ENCODE data around the gene PDXK. TPM values are rescaled to one million over a fixed set of nuclear protein-coding genes. Genes with fewer than 3 reads are reported as not detected.

PDXK gene
- total and polyA plus RNA-seq, 2 of the 8 experiments (the other 6 are each of a cell fraction or from before 2014, with no cell fraction given): 78.0 to 112 TPM

DNA sequence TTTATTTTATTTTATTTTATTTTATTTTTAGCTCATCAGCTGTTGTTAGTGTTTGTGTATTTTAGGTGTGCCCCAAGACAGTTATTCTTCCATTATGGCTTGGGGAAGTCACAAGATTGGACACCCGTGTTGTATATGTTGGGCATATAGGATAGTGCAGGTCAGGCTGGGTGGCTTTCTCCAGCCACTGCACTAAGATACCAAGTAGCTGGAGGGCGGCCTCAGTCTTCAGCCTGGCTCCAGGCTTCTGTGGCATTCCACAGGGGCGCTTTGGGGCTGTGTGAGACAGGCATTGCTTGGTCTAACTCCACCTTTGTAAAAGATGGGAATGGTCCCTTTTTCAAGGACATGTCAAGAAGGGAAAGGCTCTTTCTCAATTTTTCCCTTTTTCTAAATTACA, 43.1 kb upstream of the PDXK start:
- Histone ChIP-seq H4K20me1 (replicated peaks in 1 of 2; ENCODE audit: control insufficient read depth in 1 of 2, insufficient read depth in 2 of 2, low read length in 2 of 2) (peaks cover 4 to 5% of the 10 kb centered on the region in 2 experiments), H3K79me2 (ENCODE audit: control insufficient read depth in 1 of 2, insufficient read depth in 2 of 2, low read length in 2 of 2) (peaks cover 0 to 49% of the 10 kb centered on the region in 2 experiments; a peak in 2 of 4 replicates), H3K9ac (replicated peaks in 1 of 4; ENCODE audit: extremely low read depth in 1 of 4, low read depth in 3 of 4, low read length in 3 of 4) (no peak overlapping the region), H4K5ac (ENCODE audit: insufficient read length, low read depth, low read length) (no peak overlapping the region), H2AFZ (ENCODE audit: low read length) (no peak overlapping the region), H3K27ac (ENCODE audit: low read depth, low read length) (no peak overlapping the region), H4K8ac (ENCODE audit: extremely low read depth, insufficient read depth, low read length) (no peak overlapping the region), H3K27me3 (replicated peaks in 1 of 4; ENCODE audit: control insufficient read depth in 3 of 4, extremely low read depth in 1 of 4, insufficient read depth in 3 of 4, low read length in 3 of 4) (no peaks in the 10 kb centered on the region), H3K18ac (ENCODE audit: extremely low read depth, low read length) (no peak overlapping the region), H4K91ac (replicated peaks; ENCODE audit: insufficient read length, low read length) (no peak overlapping the region), H2BK12ac (ENCODE audit: low read depth, low read length) (no peak overlapping the region), H3K4ac (replicated peaks; ENCODE audit: insufficient read length, low read depth, low read length) (no peak overlapping the region), H2BK15ac (ENCODE audit: low read length) (no peak overlapping the region), H3K23me2 (ENCODE audit: low read depth, low read length) (no peaks in the 10 kb centered on the region), H2BK5ac (ENCODE audit: low read depth, low read length) (no peak overlapping the region), H3K79me1 (ENCODE audit: low read depth, low read length) (no peaks in the 10 kb centered on the region; the same call in none of the 2 replicates), H3K14ac (ENCODE audit: insufficient read length) (no peak overlapping the region), H2BK20ac (ENCODE audit: low read length) (no peak overlapping the region), H3K36me3 (ENCODE audit: control insufficient read depth in 2 of 4, insufficient read depth in 4 of 4, low read length in 3 of 4) (peaks cover 21 to 57% (median 29%) of the 10 kb centered on the region in 4 experiments), H3K4me1 (replicated peaks in 1 of 4; ENCODE audit: control insufficient read depth in 3 of 4, insufficient read depth in 4 of 4, low read length in 3 of 4) (peaks cover 0 to 4% (median 0%) of the 10 kb centered on the region in 4 experiments; a peak in 2 of 7 replicates), H3K9me3 (ENCODE audit: insufficient read depth in 2 of 2, low read depth in 1 of 2, low read length in 1 of 2) (no peaks in the 10 kb centered on the region), H2BK120ac (replicated peaks; ENCODE audit: low read depth, low read length) (no peak overlapping the region), H3K4me3 (ENCODE audit: extremely low read depth in 1 of 4, insufficient read depth in 2 of 4, low read depth in 3 of 4, low read length in 4 of 4) (no peak overlapping the region), H3K4me2 (ENCODE audit: insufficient read depth in 1 of 2, low read depth in 2 of 2, low read length in 2 of 2) (no peak overlapping the region), H3K56ac (replicated peaks; ENCODE audit: insufficient read length, low read depth, low read length) (no peak overlapping the region), H2AK5ac (ENCODE audit: low read depth, low read length) (no peak overlapping the region), H3K23ac (ENCODE audit: insufficient read length) (no peak overlapping the region)
- FAIRE-seq: no peak
- 91% methylated on average over 3 of the region's 3 CpGs; no CpG with 5 or more reads in 1 of the 2 experiments for WGBS, 2 experiments (ENCODE audit: extremely low coverage in 1 of 2, insufficient coverage in 1 of 2, insufficient read length in 1 of 2, insufficient replicate concordance in 2 of 2, low coverage in 1 of 2, low lambda C conversion rate in 2 of 2, missing lambda C conversion rate in 1 of 2)
- ChIA-PET CTCF (ENCODE audit: partially characterized antibody) (interaction anchor here (1.2 kb wide), 1 partner anchor 53 kb away, joined by 6 read pairs; no protein-coding TSS in a partner anchor), POLR2A (ENCODE audit: partially characterized antibody) (interaction anchor here (1.5 to 2.8 kb wide), 3 partner anchors 11 to 17 kb away, joined by 3 to 12 read pairs (median 10); no protein-coding TSS in a partner anchor)
- DNase-seq (ENCODE audit: low read depth in 1 of 2, low spot score in 2 of 2): no peak
- TF ChIP-seq SAP30 (IDR thresholded peaks at IDR 0.05; ENCODE audit: insufficient read depth, insufficient replicate concordance, low read length) (no peak), CHD2 (IDR thresholded peaks at IDR 0.05; ENCODE audit: low read length) (no peak), CHD1 (IDR thresholded peaks at IDR 0.05; ENCODE audit: low read depth, low read length) (no peak), ZNF274 (IDR thresholded peaks at IDR 0.05; ENCODE audit: borderline replicate concordance, extremely low read depth, low read length) (no peak), KDM4A (IDR thresholded peaks at IDR 0.05; ENCODE audit: low read depth, low read length, severe bottlenecking) (no peak), SIN3A (conservative IDR thresholded peaks at IDR 0.05 in 1 of 2, IDR thresholded peaks at IDR 0.05 in 1 of 2; ENCODE audit: low read depth in 1 of 2, low read length in 2 of 2) (no peak), CBX8 (IDR thresholded peaks at IDR 0.05; ENCODE audit: borderline replicate concordance, low read depth, low read length) (no peak), SRF (IDR thresholded peaks at IDR 0.05; ENCODE audit: low read depth, low read length) (no peak), POLR2A (IDR thresholded peaks at IDR 0.05; ENCODE audit: control extremely low read depth in 1 of 2, low read depth in 2 of 2, low read length in 2 of 2) (no peak), TBP (IDR thresholded peaks at IDR 0.05; ENCODE audit: low read depth, low read length) (no peak), BACH1 (IDR thresholded peaks at IDR 0.05; ENCODE audit: low read length) (no peak)
- TF ChIP-seq, protein P1, sequence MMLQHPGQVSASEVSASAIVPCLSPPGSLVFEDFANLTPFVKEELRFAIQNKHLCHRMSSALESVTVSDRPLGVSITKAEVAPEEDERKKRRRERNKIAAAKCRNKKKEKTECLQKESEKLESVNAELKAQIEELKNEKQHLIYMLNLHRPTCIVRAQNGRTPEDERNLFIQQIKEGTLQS (IDR thresholded peaks at IDR 0.05; ENCODE audit: insufficient read depth, low read depth, low read length): no peak
- TF ChIP-seq, protein P2, sequence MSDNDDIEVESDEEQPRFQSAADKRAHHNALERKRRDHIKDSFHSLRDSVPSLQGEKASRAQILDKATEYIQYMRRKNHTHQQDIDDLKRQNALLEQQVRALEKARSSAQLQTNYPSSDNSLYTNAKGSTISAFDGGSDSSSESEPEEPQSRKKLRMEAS (IDR thresholded peaks at IDR 0.05): no peak

Measured in H1 (cell line).